HG03045 (cell line): ENCODE measurements around the gene UBE2O.
A peak's percentile ranks its signal among the peaks of the same experiment; 100 is the strongest.

ENCODE experiments used
- ATAC-seq: cut with Tn5 transposase; IDR thresholded peaks from one replicate; pipeline ENCODE4 v1.9.1; 2021; ENCODE audit warnings: mild to moderate bottlenecking, moderate library complexity; ENCODE audit not compliant: unreplicated experiment

The UBE2O gene

GRCh38 chr17:76397687-76398522, 55.0 kb downstream of the UBE2O start:
- ATAC-seq, result no peak

- ATAC-seq, result no peak
Measured at GRCh38 chr17:76397184-76397583, 55.8 kb downstream of the UBE2O start.

GRCh38 chr17:76395980-76396379, 57.0 kb downstream of the UBE2O start:
- no peak for ATAC-seq

- no peak for ATAC-seq
Measured at GRCh38 chr17:76394166-76394565, 58.8 kb downstream of the UBE2O start.

- ATAC-seq, result no peak
Measured at GRCh38 chr17:76391200-76391715, 61.7 kb downstream of the UBE2O start.

GRCh38 chr17:76390003-76390421, 62.9 kb downstream of the UBE2O start:
- ATAC-seq, result no peak

- ATAC-seq, result no peak
Measured at GRCh38 chr17:76388966-76389888, 63.7 kb downstream of the UBE2O start.

GRCh38 chr17:76386966-76387765, 65.8 kb downstream of the UBE2O start:
- ATAC-seq, result no peak

- no peak for ATAC-seq
Measured at GRCh38 chr17:76385892-76386786, 66.8 kb downstream of the UBE2O start.

GRCh38 chr17:76384987-76385891, 67.7 kb downstream of the UBE2O start:
- ATAC-seq, result no peak

- peak; percentile 60 for ATAC-seq
Measured at GRCh38 chr17:76384222-76384986, 68.5 kb downstream of the UBE2O start, which contains the start of gene SPHK1. Gene SPHK1 (plus strand): TSS chr17:76384609. CDS start chr17:76385645, 1,036 bp downstream.

- peak; percentile 3 for ATAC-seq
Measured at GRCh38 chr17:76383546-76384221, 69.3 kb downstream of the UBE2O start.

- ATAC-seq, result no peak
Measured at GRCh38 chr17:76382803-76383545, 70.0 kb downstream of the UBE2O start.

GRCh38 chr17:76382351-76382802, 70.6 kb downstream of the UBE2O start:
- no peak for ATAC-seq

GRCh38 chr17:76381633-76382350, 71.2 kb downstream of the UBE2O start:
- ATAC-seq, result no peak
